K562 (cell line): ENCODE results near the gene CDK5RAP3. TPM values are rescaled to one million over a fixed set of nuclear protein-coding genes. Genes with fewer than 3 reads are reported as not detected.

Source experiments
- AFF4 ChIP-seq: sonication (generic); formaldehyde crosslinking; IDR thresholded peaks from 2 replicates; pipeline ENCODE4 v1.8.0; 2023; ENCODE audit warnings: mild to moderate bottlenecking, missing genetic modification reagents
- ETV6 ChIP-seq, 3 experiments: fragments of 150-350 bp in 1 of 3; sonication (generic) in 1 of 3; formaldehyde crosslinking in 1 of 3; IDR thresholded peaks; 2 replicates each; pipeline versions ENCODE4 v1.6.1 to v1.8.0; 2014 to 2022; ENCODE audit warnings: borderline replicate concordance in 2 of 3, low read depth in 2 of 3, antibody characterized with exemption in 1 of 3, low read length in 1 of 3, mild to moderate bottlenecking in 1 of 3, missing genetic modification reagents in 1 of 3
- NFYB ChIP-seq: IDR thresholded peaks from 2 replicates; pipeline ENCODE4 v1.6.1; 2011; ENCODE audit warnings: mild to moderate bottlenecking, moderate library complexity; ENCODE audit not compliant: insufficient read length; ENCODE audit errors: extremely low read depth
- PKNOX1 ChIP-seq: fragments of 450-650 bp; IDR thresholded peaks from 2 replicates; pipeline ENCODE4 v1.6.1; 2016
- POLR2B ChIP-seq: fragments of 450-650 bp; IDR thresholded peaks from 2 replicates; pipeline ENCODE4 v1.6.1; 2018; ENCODE audit warnings: low read depth; ENCODE audit not compliant: partially characterized antibody
- SRF ChIP-seq, 2 experiments: fragments of 250-450, 450-650 bp in 1 of 2; sonication (Bioruptor Pico) in 1 of 2; sonication (generic) in 1 of 2; formaldehyde crosslinking; IDR thresholded peaks; 2 replicates each; pipeline versions ENCODE4 v1.5.0 to v1.5.1; 2020 to 2022; ENCODE audit warnings: mild to moderate bottlenecking in 1 of 2, missing genetic modification reagents in 1 of 2
- ZBTB40 ChIP-seq, 2 experiments: fragments of 450-650 bp in 1 of 2; sonication (generic) in 1 of 2; formaldehyde crosslinking in 1 of 2; IDR thresholded peaks; 2 replicates each; pipeline versions ENCODE4 v1.7.1 to v1.9.0; 2016 to 2022; ENCODE audit warnings: inconsistent platforms in 1 of 2, mild to moderate bottlenecking in 1 of 2, missing genetic modification reagents in 1 of 2
- ZFP30 ChIP-seq: fragments of 250-450 bp; sonication (Bioruptor Pico); IDR thresholded peaks from 2 replicates; pipeline ENCODE4 v1.8.0; 2022; ENCODE audit warnings: moderate library complexity, mild to moderate bottlenecking, inconsistent platforms, borderline replicate concordance
- ZKSCAN1 ChIP-seq: fragments of 150-350 bp; IDR thresholded peaks from 2 replicates; pipeline ENCODE4 v1.6.1; 2016; ENCODE audit warnings: low read depth, low read length
- ZNF324 ChIP-seq: fragments of 250-450 bp; sonication (Bioruptor Pico); IDR thresholded peaks from 2 replicates; pipeline ENCODE4 v1.4.0; 2020; ENCODE audit warnings: mild to moderate bottlenecking
- polyA plus RNA-seq, 8 experiments: library from polyadenylated mRNA; depleted of rRNA in 4 of 8; stranded (reverse) in 5 of 8; unstranded in 3 of 8; fragments of >200 nt; fragmentation: Nextera tagmentation in 2 of 8; fragmentation: Illumina TruSeq in 1 of 8; extraction: Ambion mirVana in 2 of 8; extraction: Trizol in 1 of 8; gene quantifications; 2 replicates each; pipeline versions ENCODE4 v1.2.1 to v1.2.3, GENCODE V29; 2011 to 2014; ENCODE audit warnings: inconsistent platforms in 1 of 8, missing spikeins in 1 of 8
- total RNA-seq, 7 experiments: library from RNA; depleted of rRNA in 6 of 7; stranded (reverse); fragments of >200 nt in 6 of 7; fragmentation: Illumina TruSeq in 2 of 7; extraction: Trizol in 2 of 7; gene quantifications; 2 replicates each; pipeline versions ENCODE4 v1.2.1 to v1.2.3, GENCODE V29; 2011 to 2021; ENCODE audit warnings: low replicate concordance in 1 of 7

The CDK5RAP3 gene
- total and polyA plus RNA-seq, 9 of the 15 experiments (the other 6 are each of a cell fraction or from before 2014, with no cell fraction given): 44.2 to 202 (median 91.5) TPM

GRCh38 chr17:47941246-47942095, 29.4 kb upstream of the CDK5RAP3 start, which contains the start of gene PNPO (continued):
- TF ChIP-seq POLR2B (peak; percentile 53), NFYB (peak; percentile 94), PKNOX1 (peak; percentile 89), AFF4 (CRISPR knock-in tag) (peak; percentile 22; the same call in 1 of the 2 replicates), ETV6 (IDR thresholded peaks at IDR 0.05; ENCODE audit: borderline replicate concordance in 1 of 2, low read depth in 2 of 2, low read length in 1 of 2) (no peak), ETV6 (CRISPR knock-in tag; IDR thresholded peaks at IDR 0.05; ENCODE audit: borderline replicate concordance) (no peak), ZNF324 (CRISPR knock-in tag) (no peak), SRF (CRISPR knock-in tag; IDR thresholded peaks at IDR 0.05) (no peak), ZFP30 (CRISPR knock-in tag) (no peak), ZBTB40 (IDR thresholded peaks at IDR 0.05) (peak; percentile 79), ZBTB40 (CRISPR knock-in tag; IDR thresholded peaks at IDR 0.05) (no peak), ZKSCAN1 (0 out of 2 replicates have a peak, but pooled peaks have one; percentile 48)
